ENCODE data around the gene TAX1BP1.

GRCh38 chr7:27763983-27764508 lies 24.1 kb downstream of the TAX1BP1 start:
- TF ChIP-seq, protein P1, sequence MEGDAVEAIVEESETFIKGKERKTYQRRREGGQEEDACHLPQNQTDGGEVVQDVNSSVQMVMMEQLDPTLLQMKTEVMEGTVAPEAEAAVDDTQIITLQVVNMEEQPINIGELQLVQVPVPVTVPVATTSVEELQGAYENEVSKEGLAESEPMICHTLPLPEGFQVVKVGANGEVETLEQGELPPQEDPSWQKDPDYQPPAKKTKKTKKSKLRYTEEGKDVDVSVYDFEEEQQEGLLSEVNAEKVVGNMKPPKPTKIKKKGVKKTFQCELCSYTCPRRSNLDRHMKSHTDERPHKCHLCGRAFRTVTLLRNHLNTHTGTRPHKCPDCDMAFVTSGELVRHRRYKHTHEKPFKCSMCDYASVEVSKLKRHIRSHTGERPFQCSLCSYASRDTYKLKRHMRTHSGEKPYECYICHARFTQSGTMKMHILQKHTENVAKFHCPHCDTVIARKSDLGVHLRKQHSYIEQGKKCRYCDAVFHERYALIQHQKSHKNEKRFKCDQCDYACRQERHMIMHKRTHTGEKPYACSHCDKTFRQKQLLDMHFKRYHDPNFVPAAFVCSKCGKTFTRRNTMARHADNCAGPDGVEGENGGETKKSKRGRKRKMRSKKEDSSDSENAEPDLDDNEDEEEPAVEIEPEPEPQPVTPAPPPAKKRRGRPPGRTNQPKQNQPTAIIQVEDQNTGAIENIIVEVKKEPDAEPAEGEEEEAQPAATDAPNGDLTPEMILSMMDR (IDR thresholded peaks at IDR 0.05) = no peak
- TF ChIP-seq POLR2A (IDR thresholded peaks at IDR 0.05) = no peak
